Stimulated activated CD4-positive, alpha-beta T cell treated with anti-CD3 and anti-CD28 coated beads, Interleukin-12 subunit alpha, Interleukin-12 subunit beta, amount 100 ng/mL, for 4 hours (primary cell): ENCODE results near the gene ZNF688.
"Not testable (repeated sequence)": the region's sequence is repeated elsewhere in the genome, so short reads cannot be mapped to it uniquely, and the experiment has no call there.

Source experiments
- DNase-seq: peaks from one replicate; pipeline ENCODE4 v3.0.0-alpha.2; 2020

Gene ZNF688

DNA sequence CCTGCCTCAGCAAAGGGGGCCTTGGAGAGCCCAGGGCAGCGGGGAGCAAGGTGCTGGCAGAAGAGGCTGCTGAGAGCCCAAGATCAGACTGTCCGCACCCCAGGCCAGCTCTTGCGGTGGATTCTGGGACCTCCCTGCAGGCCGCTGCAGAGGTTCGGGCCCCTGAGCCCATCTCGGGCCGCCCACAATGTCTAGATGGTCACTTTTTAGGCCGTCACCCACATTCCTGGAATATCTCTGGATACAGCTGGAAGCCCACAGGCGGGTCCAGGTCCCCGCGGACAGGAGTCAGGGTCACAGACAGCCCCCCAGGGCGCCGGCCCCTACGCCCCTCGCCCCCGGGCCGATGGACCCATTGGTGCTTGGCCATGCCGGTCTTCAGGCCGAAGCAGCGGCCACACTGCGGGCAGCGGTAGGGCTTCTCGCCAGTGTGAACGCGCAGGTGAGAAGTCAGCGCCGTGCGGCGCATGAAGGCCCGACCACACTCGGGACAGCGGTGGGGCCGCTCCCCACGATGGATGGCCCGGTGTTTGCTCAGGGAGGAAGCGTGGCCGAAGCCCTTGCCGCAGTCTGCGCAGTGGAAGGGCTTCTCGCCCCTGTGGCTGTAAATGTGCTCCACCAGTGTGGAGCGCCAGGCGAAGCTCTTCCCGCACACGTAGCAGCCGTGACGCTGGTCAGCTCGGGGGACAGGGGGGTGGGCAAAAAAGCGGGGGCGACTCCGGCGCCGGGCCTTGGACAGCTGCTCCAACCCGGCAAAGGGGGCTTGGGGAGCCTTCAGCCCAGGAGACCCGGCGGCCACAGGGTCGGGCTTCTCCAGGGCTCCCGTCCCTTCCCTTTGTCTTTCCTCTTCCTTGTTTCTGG, 39.0 kb downstream of the ZNF688 start:
- no peak for DNase-seq

DNA sequence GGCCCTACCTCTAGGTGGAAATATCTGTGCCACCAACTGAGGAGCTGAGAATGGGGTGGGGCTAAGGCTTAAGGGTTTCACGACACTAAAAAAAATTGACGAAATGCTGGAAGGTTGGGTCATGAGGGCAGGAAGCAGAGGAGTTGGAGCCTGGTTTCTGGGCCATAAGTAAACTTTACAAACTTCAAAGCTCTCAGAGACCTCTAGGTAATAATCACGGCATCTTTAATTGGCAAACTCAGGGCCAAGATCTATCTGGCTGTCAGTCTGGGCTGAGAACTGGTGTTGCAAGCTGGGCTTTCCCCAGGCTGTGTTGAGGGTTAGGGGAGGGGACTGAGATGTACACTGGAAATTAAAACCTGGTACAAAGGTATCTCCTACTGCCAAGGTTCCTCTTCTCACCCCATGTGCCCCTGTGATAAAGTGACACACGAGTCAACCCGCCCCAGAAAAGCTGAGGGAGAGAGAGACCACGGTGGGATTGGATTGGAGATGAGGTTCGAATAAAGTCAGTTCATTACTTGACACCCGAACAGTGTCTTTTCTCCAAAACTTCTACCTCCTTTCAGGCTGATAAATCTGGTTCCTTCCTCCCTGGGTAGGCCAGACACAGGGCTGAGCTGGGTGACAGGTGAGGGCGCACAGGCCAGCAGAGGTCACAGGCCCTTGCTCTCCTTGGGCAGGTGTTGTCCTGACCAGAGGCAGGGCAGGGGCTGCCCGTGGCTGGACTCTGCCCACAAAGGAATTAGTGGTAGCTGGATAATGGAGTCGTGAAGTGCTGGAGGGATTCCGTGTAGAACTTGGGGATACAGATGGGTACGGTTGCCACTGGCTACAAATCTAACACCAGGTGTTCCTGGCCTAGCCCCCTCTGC, 41.1 kb downstream of the ZNF688 start:
- DNase-seq = no peak

DNA sequence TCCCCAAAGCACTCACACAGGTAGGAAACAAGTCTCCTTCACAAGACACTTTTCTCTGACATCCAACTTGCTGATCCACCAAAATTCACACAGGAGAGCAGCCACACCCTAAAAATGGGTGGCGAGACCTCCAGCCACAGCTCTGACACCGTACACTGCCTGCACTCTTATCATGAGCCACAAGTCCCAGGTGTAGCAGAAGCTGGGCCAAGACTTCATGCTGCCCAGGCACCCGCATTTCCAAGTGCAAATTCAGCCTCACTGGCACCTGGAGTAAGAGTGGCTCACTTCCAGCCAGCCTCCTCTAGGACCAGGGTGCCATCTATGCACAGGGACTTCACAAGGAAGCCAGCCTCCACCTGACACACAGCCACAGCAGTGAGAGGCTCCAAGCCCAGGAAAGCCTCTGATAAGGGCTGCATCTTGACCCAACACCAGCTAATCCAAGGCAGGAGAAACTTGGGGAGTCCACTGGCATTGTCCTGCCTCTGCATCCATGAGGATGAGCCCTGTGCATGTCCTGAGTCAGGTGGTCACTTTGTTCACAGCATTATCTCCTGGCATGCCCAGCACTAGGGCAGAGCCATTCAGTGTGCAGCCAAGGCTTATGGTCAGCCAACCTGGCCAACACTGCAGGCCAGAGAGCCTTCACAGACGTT, 42.6 kb downstream of the ZNF688 start:
- DNase-seq = no peak

DNA sequence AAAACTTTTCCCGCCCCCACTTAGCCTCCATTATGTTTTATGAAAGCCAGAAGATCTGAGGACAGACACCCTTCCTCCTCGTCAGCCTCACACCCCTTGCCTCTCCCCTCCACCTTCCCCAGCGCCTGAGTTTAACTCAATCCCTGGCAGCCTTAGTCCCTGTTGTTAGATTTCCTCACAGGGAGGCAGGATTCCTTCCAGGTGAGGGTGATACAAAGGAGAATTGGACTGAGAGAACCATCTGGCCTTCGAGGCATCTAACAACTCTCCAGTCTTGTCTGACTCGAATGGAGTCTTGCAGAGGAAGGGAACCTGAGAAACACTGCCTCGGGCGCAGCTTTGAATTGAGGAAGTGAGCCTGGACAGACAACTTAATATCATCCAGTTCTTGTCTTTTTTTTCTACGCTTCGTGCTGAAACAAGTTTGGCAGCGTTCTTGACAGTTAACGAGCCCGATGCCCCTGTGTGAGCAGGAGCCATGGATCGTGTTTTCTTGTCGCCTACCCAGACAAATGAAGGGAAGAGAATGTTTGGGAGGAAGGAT, 43.8 kb downstream of the ZNF688 start:
- no peak for DNase-seq

DNA sequence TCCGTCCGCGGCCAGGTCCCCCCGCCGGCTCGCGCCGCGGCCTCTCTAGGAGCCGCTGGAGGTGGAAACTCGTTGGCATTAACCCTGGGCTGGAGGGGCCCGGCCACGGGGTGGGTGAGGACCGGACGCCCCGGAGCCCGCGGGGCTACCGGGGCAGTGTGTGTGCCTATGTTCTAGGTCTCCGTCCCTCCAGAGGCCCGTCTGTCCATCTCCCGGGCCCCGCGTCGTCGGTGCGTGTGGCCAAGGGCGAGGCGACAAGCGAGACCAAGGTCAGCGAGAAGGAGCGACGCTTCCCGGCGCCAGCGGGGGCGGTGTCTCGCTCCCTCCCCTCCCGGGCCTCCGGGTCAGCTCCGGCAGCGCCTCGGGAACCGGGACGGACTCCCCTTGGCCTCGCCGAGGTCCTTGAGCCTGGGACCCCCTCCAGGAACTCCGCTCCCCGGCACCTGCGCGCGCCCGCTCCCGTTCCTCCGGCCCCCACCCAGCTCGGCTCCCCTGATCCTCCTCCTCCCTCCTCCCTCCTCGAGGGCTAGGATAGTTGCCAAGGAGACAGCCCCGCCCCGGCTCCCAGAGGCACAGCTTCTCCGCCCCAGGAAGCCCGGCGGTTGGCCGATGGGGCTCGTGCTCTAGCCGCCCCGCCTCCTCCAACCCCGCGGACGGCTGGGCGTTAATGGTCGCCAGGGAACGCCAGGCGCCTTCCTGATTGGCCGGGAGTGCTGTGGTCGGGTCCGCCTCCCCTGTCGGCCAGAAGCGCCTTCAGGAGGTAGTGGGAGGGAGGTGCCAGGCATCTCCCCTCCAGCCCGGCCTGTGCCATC, 44.5 kb downstream of the ZNF688 start:
- DNase-seq = peak; percentile 92

DNA sequence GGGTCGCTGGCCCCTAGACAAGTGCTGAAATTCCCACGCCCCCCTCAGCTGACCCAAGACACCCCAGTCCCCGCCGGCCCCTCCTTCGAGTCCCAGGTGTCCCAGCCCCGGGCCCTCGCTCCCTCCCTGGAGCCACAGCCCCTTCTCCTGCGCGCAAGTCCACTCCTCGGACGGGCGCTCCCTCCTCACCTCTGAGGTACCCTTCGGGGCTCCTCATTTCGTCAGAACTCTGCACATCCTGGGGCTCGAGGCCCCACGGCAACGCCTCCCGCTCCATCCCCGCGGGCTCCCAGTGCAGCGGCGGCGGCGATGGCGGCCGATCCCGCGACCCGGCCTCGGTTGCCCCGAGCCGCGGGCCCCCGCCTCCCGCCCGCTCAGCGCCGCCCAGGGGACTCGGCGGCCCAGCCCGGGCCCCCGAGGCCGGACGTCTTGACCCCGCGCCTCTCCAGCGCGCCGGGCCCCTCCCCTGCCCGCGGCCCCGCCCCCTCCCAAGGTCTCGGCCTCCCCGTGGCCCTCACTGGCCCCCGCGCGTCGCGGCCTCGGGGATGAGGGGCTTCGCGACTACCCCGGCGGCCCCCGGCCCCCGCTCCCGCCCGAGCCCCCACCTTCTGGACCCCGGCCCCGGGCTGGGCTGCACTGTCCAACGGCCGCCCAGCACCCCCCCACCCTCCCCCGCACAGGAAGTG, 45.2 kb downstream of the ZNF688 start, which contains the start of gene ZNF768:
TSS of gene ZNF768 (minus strand) at position 430 of the 686 bp plus-strand sequence. CDS start at position 277, 153 bp downstream.
- peak; percentile 45 for DNase-seq

DNA sequence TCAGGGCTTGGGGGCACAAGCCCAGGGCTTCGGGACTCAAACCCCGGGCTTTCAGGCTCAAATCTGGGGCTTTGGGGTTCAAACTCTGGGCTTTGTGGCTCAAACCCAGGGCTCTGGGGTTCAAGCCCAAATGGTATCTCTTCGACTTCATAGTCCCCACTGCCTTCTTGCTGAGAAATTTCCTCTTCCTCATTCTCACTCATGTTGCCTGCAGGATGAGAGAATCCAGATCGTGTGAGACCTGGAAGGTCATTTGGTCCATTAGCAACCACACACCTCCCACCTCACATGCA, 45.7 kb downstream of the ZNF688 start:
- DNase-seq = no peak

DNA sequence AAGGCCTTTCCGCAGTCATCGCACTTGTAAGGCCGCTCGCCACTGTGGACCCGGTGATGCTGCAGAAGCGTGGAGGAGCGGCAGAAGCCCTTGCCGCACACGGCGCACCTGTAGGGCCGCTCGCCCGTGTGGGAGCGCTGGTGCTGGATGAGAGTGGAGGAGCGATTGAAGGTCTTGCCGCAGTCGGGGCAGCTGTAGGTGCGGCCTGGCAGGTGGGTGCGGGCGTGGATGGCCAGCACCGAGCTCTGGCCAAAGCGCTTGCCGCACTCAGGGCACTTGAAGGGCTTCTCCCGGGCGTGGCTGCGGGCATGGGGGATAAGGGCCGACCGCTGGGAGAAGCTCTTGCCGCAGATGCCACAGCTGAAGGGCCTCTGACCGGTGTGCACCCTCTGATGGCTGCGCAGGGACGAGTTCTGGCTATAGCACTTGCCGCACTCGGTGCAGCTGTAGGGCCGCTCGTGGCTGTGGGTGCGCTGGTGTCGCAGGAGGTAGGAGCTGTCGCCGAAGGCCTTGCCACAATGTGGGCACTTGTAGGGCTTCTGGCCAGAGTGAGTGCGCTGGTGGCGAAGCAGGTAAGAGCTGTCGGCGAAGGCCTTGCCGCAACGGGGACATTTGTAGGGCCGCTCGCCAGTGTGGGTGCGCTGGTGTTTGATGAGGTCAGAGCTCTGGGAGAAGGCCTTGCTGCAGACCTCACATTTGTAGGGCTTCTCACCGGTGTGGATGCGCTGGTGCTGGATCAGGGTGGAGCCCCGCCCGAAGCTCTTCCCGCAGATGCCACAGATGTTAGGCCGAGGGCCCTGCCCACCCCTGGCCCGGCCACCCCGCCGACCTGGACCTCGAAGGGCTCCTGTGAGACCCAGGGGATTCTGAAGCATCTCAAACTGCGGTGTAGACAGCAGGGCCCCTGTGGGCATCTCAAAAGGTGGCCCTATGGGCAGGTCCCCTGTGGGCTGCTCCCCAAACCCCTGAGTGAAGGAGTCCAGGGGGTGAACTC, 46.6 kb downstream of the ZNF688 start:
- no peak for DNase-seq

DNA sequence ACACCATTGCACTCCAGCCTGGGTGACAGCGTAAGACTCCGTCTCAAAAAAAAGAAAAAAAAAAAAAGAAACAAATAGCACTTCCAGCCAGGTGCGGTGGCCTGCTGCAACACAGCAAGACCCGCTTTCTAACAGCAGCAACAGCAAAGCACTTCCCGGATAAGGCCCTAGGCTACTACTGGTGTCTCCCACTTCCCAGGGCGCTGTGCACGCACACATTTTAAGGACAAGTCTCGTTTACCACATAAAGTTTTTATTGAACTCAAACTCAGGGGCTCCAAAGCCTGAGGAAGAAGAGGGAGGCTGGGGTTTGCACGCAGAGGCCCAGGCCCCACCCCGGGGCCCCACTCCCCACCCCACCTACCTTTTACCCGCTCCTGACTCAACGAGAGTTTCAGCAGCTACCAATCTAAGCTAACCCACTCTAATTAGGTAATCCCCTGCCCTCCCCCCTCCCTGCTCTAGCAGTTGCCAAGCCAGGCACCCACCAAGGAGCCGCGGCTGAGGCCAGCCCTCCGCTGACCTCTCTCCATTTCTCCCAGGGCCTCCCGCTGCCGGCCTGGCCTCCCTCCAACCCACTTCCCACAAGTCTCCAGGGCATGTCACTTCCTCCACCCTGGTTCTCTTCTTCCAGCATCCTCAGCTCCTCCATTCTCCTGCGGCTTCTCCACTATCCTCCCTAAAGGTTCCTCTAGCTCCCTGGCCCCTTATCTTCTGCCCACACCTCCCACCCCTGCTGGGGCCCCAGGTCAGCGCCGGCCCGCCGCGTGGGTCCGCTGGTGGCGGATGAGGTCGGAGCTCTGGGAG, 47.5 kb downstream of the ZNF688 start:
- DNase-seq = no peak

DNA sequence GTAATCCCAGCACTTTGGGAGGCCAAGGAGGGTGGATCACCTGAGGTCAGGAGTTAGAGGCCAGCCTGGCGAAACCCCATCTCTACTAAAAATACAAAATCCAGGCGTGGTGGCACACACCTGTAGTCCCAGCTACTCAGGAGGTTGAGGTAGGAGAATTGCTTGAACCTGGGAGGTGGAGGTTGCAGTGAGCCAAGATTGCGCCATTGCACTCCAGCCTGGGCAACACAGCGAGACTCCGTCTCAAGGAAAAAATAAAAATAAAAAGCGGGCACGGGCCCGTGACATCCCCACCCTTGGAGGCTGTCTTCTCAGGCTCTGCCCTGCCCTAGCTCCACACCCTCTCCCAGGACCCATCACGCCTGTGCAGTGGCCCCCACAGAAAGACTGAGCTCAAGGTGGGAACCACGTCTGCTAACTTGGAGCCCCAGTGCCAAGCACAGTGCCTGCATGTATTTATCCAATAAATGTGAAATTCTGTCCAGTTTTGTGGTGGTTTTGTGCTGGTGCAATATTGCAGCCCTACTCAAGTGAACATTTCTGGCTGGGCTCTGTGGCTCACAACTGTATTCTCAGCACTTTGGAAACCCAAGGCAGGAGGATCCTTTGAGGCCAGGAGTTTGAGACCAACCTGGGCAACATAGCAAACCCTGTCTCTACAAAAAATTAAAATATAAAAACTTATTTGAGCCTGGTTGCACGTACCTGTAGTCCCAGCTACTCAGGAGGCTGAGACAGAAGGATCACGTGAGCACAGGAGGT, 48.6 kb downstream of the ZNF688 start:
- DNase-seq = not testable (repeated sequence)

DNA sequence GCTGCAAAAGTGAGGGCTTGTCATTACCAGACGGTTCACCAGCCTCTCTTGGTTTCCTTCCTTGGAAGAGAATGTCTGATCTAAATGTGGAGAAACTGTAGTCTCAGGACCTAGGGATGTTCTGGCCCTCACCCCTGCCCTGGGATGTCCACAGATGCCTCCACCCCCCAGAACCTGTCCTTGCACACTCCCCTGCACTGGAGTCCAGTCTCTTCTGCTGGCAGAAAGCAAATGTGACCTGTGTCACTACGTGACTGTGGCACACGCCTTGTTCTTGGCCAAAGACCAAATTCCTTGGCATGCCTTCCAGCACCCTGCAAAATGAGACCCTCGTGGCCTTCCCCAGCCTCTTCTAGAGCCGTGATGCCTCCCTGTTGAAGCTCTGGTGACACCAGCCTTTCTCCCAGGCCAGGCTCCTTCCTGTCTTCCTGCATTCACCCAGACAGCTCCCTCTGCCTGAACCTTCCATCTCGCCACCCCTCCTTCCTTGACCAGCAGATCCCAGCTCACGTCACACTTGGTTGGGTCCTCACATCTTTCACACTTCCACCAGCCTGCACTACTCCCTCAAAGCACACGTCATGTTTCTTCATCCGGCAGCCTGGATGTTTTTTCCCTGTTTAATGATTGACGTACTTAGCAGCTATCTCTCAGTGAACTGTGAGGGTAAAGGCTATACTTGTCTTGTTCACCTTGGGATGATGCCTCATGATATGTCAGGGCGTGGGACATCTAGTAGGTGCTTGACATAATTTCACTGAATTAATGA, 49.5 kb downstream of the ZNF688 start:
- no peak for DNase-seq

DNA sequence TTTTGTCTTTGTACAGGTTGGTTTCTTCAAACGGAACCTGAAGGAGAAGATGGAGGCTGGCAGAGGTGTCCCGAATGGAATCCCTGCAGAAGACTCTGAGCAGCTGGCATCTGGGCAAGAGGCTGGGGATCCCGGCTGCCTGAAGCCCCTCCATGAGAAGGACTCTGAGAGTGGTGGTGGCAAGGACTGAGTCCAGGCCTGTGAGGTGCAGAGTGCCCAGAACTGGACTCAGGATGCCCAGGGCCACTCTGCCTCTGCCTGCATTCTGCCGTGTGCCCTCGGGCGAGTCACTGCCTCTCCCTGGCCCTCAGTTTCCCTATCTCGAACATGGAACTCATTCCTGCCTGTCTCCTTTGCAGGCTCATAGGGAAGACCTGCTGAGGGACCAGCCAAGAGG, 50.0 kb downstream of the ZNF688 start:
- no peak for DNase-seq
